Measurements from ENCODE around the gene THRB.
A peak's percentile ranks its signal among the peaks of the same experiment; 100 is the strongest.

Gene THRB

GRCh38 chr3:24341668-24342067 lies 153.0 kb downstream of the THRB start (continued):
- no peak for TF ChIP-seq ZNF670 (tag by site-specific recombination; IDR thresholded peaks at IDR 0.05; ENCODE audit: low read depth)

- CTCF ChIA-PET = no interaction called here
Observed at GRCh38 chr3:24340966-24341365, 153.7 kb downstream of the THRB start.

GRCh38 chr3:24340161-24340560 lies 154.5 kb downstream of the THRB start:
- no peak overlapping the region for H3K4me3 ChIP-seq (ENCODE audit: low read depth, low read length)
- TF ChIP-seq GLIS1 (tag by site-specific recombination; IDR thresholded peaks at IDR 0.05) (no peak), ZNF658 (tag by site-specific recombination; IDR thresholded peaks at IDR 0.05) (no peak), SP3 (tag by site-specific recombination; IDR thresholded peaks at IDR 0.05) (0 out of 2 replicates have a peak, but pooled peaks have one; percentile 28), ZNF366 (tag by site-specific recombination; conservative IDR thresholded peaks at IDR 0.05) (0 out of 2 replicates have a peak, but pooled peaks have one; percentile 22), ZNF513 (tag by site-specific recombination; IDR thresholded peaks at IDR 0.05) (peak; percentile 76; the same call in 1 of the 2 replicates), ZFHX2 (tag by site-specific recombination; conservative IDR thresholded peaks at IDR 0.05) (peak; percentile 66), ZNF610 (tag by site-specific recombination; IDR thresholded peaks at IDR 0.05; ENCODE audit: borderline replicate concordance) (no peak), ZNF302 (tag by site-specific recombination; IDR thresholded peaks at IDR 0.05; ENCODE audit: low read depth) (no peak), EGR2 (tag by site-specific recombination; IDR thresholded peaks at IDR 0.05; ENCODE audit: low read depth) (peak; percentile 82)
- no peaks in the 10 kb centered on the region for H3K9me3 ChIP-seq (ENCODE audit: control insufficient read depth, insufficient read depth, low read depth, low read length)
- no peak overlapping the region for H3K27ac ChIP-seq (ENCODE audit: extremely low read depth, low read depth, low read length)
- ChIA-PET CTCF (no interaction called here), POLR2A (no interaction called here)
- H3K36me3 ChIP-seq (ENCODE audit: control insufficient read depth in 2 of 2, insufficient read depth in 1 of 2, low read length in 2 of 2) = no peaks in the 10 kb centered on the region
- no peaks in the 10 kb centered on the region for H3K4me1 ChIP-seq (ENCODE audit: control insufficient read depth, insufficient read depth, low read length)

More at GRCh38 chr3:24340966-24341365, 153.7 kb downstream of the THRB start:
- H3K4me1 ChIP-seq (ENCODE audit: control insufficient read depth, insufficient read depth, low read length) = no peaks in the 10 kb centered on the region
- no peaks in the 10 kb centered on the region for H3K9me3 ChIP-seq (ENCODE audit: control insufficient read depth, insufficient read depth, low read depth, low read length)
- no peak overlapping the region for H3K27ac ChIP-seq (ENCODE audit: extremely low read depth, low read depth, low read length)
- H3K36me3 ChIP-seq (ENCODE audit: control insufficient read depth in 2 of 2, insufficient read depth in 1 of 2, low read length in 2 of 2) = no peaks in the 10 kb centered on the region
- POLR2A ChIA-PET = no interaction called here
- no peak overlapping the region for H3K4me3 ChIP-seq (ENCODE audit: low read depth, low read length)
- 0 out of 2 replicates have a peak, but pooled peaks have one; percentile 20 for TF ChIP-seq ZNF366 (tag by site-specific recombination; conservative IDR thresholded peaks at IDR 0.05)
- no peak for TF ChIP-seq ZNF843 (tag by site-specific recombination; IDR thresholded peaks at IDR 0.05)
- no peak for TF ChIP-seq ZNF274 (IDR thresholded peaks at IDR 0.05; ENCODE audit: low read length)
- no peak for TF ChIP-seq ZNF274 (tag by site-specific recombination; IDR thresholded peaks at IDR 0.05; ENCODE audit: borderline replicate concordance)
- no peak for TF ChIP-seq ZNF292 (tag by site-specific recombination; IDR thresholded peaks at IDR 0.05; ENCODE audit: borderline replicate concordance, low read depth)

GRCh38 chr3:24339266-24339825 lies 155.3 kb downstream of the THRB start:
- Histone ChIP-seq H3K4me1 (ENCODE audit: control insufficient read depth, insufficient read depth, low read length) (no peaks in the 10 kb centered on the region), H3K4me3 (ENCODE audit: low read depth, low read length) (no peak overlapping the region), H3K27ac (ENCODE audit: extremely low read depth, low read depth, low read length) (no peak overlapping the region), H3K9me3 (ENCODE audit: control insufficient read depth, insufficient read depth, low read depth, low read length) (no peaks in the 10 kb centered on the region), H3K36me3 (ENCODE audit: control insufficient read depth in 2 of 2, insufficient read depth in 1 of 2, low read length in 2 of 2) (no peaks in the 10 kb centered on the region)
- POLR2A ChIA-PET = no interaction called here
- TF ChIP-seq PRDM6 (tag by site-specific recombination; IDR thresholded peaks at IDR 0.05) (0 out of 2 replicates have a peak, but pooled peaks have one; percentile 15), SCRT2 (tag by site-specific recombination; IDR thresholded peaks at IDR 0.05) (peak; percentile 54; the same call in 1 of the 2 replicates), MEIS1 (CRISPR knock-in tag; IDR thresholded peaks at IDR 0.05; ENCODE audit: borderline replicate concordance) (no peak)
- CTCF ChIA-PET = no interaction called here
